Measurements from ENCODE around the gene WSB1.

The WSB1 gene

GRCh38 chr17:27357236-27357635, 63.3 kb downstream of the WSB1 start:
- H3K27ac ChIP-seq (ENCODE audit: low read depth, low read length): no peak overlapping the region
- H2AFZ ChIP-seq (ENCODE audit: low read depth, low read length, severe bottlenecking): no peak overlapping the region
- H3F3A ChIP-seq (ENCODE audit: insufficient read depth): peaks cover 9% of the 10 kb centered on the region
- no peak for TF ChIP-seq CTCF (IDR thresholded peaks at IDR 0.05; ENCODE audit: insufficient read depth, low read length, poor library complexity, severe bottlenecking)
- TF ChIP-seq EZH2phosphoT487 (conservative IDR thresholded peaks at IDR 0.05; ENCODE audit: low read length): no peak
- no peak overlapping the region for H3K4me3 ChIP-seq (ENCODE audit: insufficient read depth, low read length, poor library complexity, severe bottlenecking)
- H3K79me2 ChIP-seq (ENCODE audit: insufficient read depth, low read length): peaks cover 5% of the 10 kb centered on the region; the same call in 1 of the 2 replicates
- H4K20me1 ChIP-seq (ENCODE audit: low read depth, low read length): no peaks in the 10 kb centered on the region
- no peak overlapping the region for H3K4me2 ChIP-seq (ENCODE audit: low read depth, low read length, poor library complexity, severe bottlenecking)
- no peaks in the 10 kb centered on the region for H3K36me3 ChIP-seq (ENCODE audit: low read length)
- no peak overlapping the region for H3K9ac ChIP-seq (ENCODE audit: low read length)
- H3K9me2 ChIP-seq (replicated peaks; ENCODE audit: insufficient read depth, low read length): no peaks in the 10 kb centered on the region
- H3K9me3 ChIP-seq (ENCODE audit: insufficient read depth, low read length): no peaks in the 10 kb centered on the region
- no peaks in the 10 kb centered on the region for H3K27me3 ChIP-seq (ENCODE audit: low read length)

- H3K9me2 ChIP-seq (replicated peaks; ENCODE audit: insufficient read depth, low read length): no peaks in the 10 kb centered on the region
- no peak overlapping the region for H3K9ac ChIP-seq (ENCODE audit: low read length)
- H3K4me3 ChIP-seq (ENCODE audit: insufficient read depth, low read length, poor library complexity, severe bottlenecking): no peak overlapping the region
- H4K20me1 ChIP-seq (ENCODE audit: low read depth, low read length): no peaks in the 10 kb centered on the region
- no peaks in the 10 kb centered on the region for H3K27me3 ChIP-seq (ENCODE audit: low read length)
- H2AFZ ChIP-seq (ENCODE audit: low read depth, low read length, severe bottlenecking): no peak overlapping the region
- no peaks in the 10 kb centered on the region for H3F3A ChIP-seq (ENCODE audit: insufficient read depth)
- no peaks in the 10 kb centered on the region for H3K9me3 ChIP-seq (ENCODE audit: insufficient read depth, low read length)
- no peaks in the 10 kb centered on the region for H3K36me3 ChIP-seq (ENCODE audit: low read length)
- H3K4me2 ChIP-seq (ENCODE audit: low read depth, low read length, poor library complexity, severe bottlenecking): no peak overlapping the region
- TF ChIP-seq EZH2phosphoT487 (conservative IDR thresholded peaks at IDR 0.05; ENCODE audit: low read length) (no peak), CTCF (IDR thresholded peaks at IDR 0.05; ENCODE audit: insufficient read depth, low read length, poor library complexity, severe bottlenecking) (no peak)
- H3K79me2 ChIP-seq (ENCODE audit: insufficient read depth, low read length): no peaks in the 10 kb centered on the region
- no peak overlapping the region for H3K27ac ChIP-seq (ENCODE audit: low read depth, low read length)
These were observed 66.6 kb downstream of the WSB1 start for GRCh38 chr17:27360507-27360906.

DNA sequence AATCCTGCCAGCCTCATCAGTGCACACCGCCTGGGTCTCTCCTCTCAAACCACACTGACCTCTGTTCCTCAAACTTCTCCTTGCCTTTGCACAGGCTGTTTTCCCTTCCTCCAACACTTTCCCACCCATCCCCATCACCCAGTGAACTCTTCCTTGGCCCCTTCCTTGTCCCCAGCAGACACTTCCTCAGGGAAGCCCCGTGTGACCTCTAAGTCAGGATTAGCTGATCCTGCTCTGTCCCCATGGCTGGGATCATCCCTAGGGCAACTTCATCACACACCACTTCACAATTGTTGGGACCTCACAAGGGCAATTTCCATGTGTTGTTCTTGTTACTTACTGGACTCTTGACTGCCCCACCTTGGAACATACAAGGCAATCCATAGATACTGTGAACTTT, 67.8 kb downstream of the WSB1 start:
- Histone ChIP-seq H2AFZ (ENCODE audit: low read depth, low read length, severe bottlenecking) (no peak overlapping the region), H3K27ac (ENCODE audit: low read depth, low read length) (no peak overlapping the region), H3K79me2 (ENCODE audit: insufficient read depth, low read length) (no peaks in the 10 kb centered on the region), H3K4me2 (ENCODE audit: low read depth, low read length, poor library complexity, severe bottlenecking) (no peak overlapping the region), H3K27me3 (ENCODE audit: low read length) (no peaks in the 10 kb centered on the region), H3K9me3 (ENCODE audit: insufficient read depth, low read length) (no peaks in the 10 kb centered on the region), H3F3A (ENCODE audit: insufficient read depth) (no peaks in the 10 kb centered on the region), H4K20me1 (ENCODE audit: low read depth, low read length) (no peaks in the 10 kb centered on the region), H3K9ac (ENCODE audit: low read length) (no peak overlapping the region), H3K36me3 (ENCODE audit: low read length) (no peaks in the 10 kb centered on the region), H3K9me2 (replicated peaks; ENCODE audit: insufficient read depth, low read length) (no peaks in the 10 kb centered on the region), H3K4me3 (ENCODE audit: insufficient read depth, low read length, poor library complexity, severe bottlenecking) (no peak overlapping the region)
- no peak for TF ChIP-seq EZH2phosphoT487 (conservative IDR thresholded peaks at IDR 0.05; ENCODE audit: low read length)
- TF ChIP-seq CTCF (IDR thresholded peaks at IDR 0.05; ENCODE audit: insufficient read depth, low read length, poor library complexity, severe bottlenecking): no peak
